Hepatocyte (in vitro differentiated cells): ENCODE data around the gene CAP1.

Experiments
- EZH2 ChIP-seq: fragments of 200-600 bp; sonication (generic); IDR thresholded peaks from 2 replicates; pipeline ENCODE4 v1.6.1; 2016; ENCODE audit warnings: antibody characterized with exemption, mild to moderate bottlenecking, borderline replicate concordance
- TF ChIP-seq, protein P1 (sequence below): fragments of 200-600 bp; sonication (generic); IDR thresholded peaks from 2 replicates; pipeline ENCODE4 v1.5.1; 2016; ENCODE audit warnings: antibody characterized with exemption, mild to moderate bottlenecking; ENCODE audit not compliant: poor library complexity

DNA sequence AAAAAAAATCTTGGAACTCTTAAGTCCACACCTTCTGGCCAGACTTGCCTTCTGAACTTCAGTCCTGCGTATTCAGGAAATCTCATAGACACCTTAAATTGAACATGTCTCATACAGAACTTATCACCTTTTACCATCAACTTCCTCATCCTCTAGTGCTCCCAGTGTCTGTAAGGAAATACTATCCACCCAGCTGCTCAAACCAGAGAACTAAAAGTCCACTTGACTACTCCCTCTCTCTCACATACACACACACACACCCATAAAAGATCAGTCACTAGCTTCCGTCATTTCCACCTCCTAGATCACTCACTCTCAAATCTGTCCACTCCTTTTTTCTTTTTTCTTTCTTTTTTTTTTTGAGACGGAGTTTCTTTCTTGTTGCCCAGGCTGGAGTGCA, 10.9 kb upstream of the CAP1 start:
- TF ChIP-seq, protein P1, sequence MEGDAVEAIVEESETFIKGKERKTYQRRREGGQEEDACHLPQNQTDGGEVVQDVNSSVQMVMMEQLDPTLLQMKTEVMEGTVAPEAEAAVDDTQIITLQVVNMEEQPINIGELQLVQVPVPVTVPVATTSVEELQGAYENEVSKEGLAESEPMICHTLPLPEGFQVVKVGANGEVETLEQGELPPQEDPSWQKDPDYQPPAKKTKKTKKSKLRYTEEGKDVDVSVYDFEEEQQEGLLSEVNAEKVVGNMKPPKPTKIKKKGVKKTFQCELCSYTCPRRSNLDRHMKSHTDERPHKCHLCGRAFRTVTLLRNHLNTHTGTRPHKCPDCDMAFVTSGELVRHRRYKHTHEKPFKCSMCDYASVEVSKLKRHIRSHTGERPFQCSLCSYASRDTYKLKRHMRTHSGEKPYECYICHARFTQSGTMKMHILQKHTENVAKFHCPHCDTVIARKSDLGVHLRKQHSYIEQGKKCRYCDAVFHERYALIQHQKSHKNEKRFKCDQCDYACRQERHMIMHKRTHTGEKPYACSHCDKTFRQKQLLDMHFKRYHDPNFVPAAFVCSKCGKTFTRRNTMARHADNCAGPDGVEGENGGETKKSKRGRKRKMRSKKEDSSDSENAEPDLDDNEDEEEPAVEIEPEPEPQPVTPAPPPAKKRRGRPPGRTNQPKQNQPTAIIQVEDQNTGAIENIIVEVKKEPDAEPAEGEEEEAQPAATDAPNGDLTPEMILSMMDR, result no peak
- no peak for TF ChIP-seq EZH2
